NCI-H446 (cell line): ENCODE results near the gene B3GAT3.
"Not testable (repeated sequence)": the region's sequence is repeated elsewhere in the genome, so short reads cannot be mapped to it uniquely, and the experiment has no call there.

Experiments used
- DNase-seq, 2 experiments: peaks; one replicate each; lab custom pipeline; 2025; lab: John Stamatoyannopoulos, UW

B3GAT3 gene

DNA sequence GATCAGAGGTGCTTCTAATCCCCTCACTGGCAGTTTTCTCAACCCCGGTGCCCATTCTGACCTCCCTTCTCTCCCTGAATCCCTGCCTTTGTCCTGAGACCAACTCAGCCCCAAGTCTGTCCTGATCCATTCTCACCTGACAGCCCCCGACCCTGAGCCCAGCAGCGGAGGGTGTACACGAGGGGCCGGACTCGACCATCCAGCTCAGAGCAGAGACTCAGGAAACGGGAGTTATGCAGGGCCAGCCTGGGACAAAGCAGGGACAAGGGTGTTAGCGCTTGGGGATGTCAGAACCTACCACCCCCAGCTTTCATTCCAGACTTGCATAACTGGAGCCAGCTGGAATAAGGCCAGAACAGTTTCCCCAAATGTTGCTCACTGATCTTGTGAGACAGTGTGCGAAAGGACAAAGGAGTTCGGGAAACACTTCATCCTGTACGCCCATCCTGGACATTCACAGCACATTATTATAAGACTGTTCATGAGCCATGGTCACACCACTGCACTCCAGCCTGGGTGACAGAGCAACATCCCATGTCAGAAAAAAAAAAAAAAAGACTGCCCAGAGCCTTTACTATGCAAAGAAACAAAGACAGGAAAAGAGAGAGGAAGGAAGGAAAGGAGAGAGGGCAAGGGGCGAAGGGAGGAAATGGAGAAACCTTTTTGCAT is 44.6 kb downstream of the B3GAT3 start:
- no peak for DNase-seq

DNA sequence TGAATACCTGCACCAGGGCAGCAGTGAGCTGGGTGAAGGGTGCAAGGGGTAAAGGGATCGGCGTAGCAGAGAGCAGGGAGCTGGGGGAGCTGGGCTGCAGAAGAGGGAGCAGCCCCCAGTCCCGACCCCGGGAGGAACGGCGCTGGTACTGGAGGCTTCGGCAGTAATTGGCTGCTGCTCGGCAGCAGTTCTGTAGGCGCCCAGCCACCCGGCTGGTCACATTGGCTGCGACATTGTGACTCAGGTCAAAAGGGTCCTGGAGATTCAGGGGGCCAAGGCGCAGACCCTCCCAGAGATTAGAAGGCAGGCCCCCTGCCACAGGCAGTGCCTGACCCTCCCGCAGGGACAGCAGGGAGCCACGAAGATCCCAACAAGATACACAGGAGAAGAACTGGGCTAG is 45.9 kb downstream of the B3GAT3 start:
- DNase-seq: no peak

- no peak for DNase-seq
Observed at GRCh38 chr11:62575156-62575555, 46.6 kb downstream of the B3GAT3 start.

DNA sequence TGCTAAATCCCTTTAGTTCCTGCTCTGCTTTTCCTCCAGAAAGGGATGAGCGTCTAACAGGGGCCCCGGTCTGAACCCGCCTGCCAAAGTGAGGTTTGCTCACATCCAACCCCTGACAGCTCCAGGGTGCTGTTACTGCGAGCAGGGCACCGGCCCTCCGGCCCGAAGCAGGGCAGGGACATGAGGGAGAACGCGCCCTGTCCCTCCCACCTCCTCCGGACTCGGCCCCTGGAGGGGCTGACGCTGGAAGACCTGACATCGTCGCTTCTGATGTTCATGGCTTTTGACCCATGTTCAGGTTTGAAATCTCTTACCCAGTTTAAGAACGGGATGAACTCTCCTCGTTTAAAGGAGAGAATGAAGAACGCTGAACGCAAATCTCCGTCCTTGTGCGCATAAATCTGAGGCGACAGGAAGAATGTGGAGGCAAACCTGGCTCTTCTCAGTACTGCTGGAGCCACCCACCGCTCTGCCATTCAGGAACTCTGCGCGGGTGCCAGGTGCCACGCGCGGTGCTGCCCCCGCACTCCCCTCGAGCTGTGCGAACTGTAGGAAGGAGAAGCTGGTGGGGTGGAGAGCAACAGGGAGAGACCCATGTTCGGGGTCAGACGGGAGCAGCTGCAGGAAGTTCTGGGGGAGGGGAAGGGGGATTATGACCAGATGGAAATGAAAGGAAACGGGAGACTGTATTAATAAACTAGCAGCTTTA is 47.3 kb downstream of the B3GAT3 start:
- DNase-seq: no peak

- DNase-seq: peak; percentile 99 to 100
Observed at GRCh38 chr11:62573592-62574362, 48.0 kb downstream of the B3GAT3 start, which contains the start of gene EEF1G. Gene EEF1G (minus strand): TSS chr11:62573891. CDS start chr11:62573842, 49 bp downstream.

DNA sequence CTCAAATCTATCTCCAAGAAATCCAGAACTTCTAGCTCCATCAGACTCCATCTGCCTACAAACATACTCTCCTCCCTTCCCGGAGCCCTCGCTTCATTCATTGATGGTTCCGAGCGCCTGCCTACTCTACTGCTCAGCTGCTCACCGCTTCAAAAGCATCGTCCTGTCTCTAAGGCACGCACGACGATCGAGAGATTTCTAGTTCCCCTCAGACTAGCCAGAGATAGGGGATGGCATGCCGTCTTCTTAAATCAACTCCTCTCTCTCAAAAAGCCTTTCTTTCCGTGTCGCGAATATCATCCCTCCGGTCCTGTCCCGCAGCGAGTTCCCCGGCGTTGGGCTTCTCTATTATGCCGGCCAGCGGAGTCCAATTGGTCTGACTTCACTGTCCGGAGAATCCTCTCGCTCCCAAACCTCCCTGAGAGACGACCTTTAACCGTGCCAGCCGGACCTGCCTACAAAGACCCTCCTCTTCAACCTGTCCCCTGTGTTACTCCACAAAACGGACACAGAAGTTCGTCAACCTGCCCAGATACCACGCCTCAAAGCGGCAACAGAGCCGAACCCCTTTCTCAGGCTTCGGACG is 48.7 kb downstream of the B3GAT3 start:
- DNase-seq: no peak

DNA sequence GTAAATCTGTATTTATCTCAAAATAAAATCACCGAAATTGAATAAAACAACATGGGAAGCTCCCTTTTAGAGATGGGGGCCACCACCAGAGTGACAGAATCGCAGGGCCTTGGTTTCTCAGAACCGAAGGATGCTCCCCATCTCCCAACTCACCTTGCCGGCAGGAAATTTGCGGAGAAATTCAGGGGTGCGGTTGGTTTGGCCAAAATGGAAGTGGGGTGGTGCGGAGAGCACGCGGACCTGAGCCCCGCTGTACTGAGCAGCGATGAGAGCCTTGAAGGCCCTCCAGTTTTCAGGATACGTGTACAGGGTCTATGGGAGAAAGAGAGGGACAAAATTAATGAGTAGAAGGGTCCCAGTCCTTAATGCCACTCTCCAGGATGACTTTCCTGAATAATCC is 49.4 kb downstream of the B3GAT3 start:
- no peak for DNase-seq

- DNase-seq: not testable (repeated sequence)
Observed at GRCh38 chr11:62571493-62571892, 50.3 kb downstream of the B3GAT3 start.

DNA sequence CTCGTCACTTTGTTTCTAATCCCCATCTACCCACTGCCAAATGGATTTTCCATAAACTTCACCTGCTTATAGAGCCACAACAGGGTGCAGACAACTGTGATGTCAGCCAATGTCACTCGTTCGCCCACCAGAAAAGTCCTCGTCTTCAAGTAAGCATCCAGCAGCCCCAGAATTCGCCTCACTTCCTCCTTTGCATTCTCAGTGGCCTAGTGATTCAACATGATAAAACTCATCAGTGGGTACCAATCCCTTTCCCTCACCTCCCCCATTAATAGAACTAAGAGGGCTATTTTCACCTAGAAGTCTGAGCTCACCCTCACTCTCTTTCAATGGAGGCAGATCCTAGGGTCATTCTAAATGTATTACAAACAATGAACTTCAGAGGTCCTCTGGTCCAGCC is 50.9 kb downstream of the B3GAT3 start:
- not testable (repeated sequence) for DNase-seq

DNA sequence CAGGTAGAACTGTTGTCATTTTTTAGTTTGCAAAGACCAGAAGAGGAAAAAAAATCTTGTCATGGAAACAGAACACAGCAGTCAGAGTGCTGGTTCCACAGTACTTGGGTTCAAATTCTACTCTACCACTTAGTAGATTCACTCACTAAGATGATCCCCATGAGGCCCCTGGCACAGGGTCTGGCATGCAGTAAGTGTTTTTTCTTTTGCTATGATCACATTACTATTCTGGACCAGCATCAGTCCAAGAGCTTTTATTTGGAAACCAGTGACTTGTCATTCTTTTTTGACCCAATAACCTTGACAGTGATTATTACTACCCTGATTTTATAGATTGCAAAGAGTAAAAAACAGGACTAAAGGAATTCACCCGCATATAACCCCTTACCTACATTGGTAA is 52.2 kb downstream of the B3GAT3 start:
- DNase-seq: no peak

DNA sequence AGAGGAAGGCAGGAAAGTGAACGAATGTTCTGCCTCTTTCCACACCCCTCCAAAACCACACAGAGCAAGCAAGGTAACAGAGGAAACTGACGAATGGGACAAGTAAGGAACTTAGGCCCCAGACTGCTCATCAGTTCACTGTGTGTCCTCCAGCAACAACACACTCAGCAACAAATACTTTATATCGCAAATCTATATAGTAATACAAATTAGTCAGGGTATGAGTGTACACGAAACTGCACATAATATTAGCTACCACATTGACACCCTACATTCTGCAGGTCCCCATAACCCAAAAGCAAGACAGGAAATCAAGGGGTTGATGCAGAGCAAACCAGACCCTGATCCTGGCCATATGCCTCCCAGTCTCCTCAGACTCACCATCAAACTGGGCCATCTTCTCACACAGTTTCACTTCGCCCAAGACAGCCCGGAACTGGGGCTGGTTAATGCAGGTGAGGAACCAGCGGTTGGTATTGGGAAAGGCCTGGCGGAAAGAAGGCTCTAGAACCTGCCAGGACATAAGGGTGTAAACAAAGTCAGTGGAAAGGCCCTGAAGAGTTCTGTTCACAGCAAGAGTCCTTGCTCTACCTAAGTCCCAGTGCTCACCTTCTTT is 54.7 kb downstream of the B3GAT3 start:
- no peak for DNase-seq

DNA sequence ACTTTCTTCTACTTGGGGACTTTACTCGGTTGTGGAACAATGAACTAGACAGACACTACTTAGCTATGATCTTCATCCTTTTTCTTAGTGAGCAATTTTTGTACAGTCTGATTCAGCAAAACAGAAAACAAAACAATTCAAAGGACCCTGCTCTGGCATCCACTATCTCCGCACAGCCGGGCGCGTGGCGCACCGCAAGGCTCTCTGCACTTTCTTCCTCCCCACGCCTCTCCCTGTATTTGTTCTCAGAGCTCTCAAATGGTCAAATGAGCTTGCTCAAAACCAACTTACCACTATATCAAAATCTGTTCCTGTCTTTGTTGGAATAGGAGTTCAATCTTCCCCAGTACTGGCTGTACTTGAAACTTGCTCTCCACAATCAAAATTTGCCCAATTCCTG is 55.5 kb downstream of the B3GAT3 start:
- no peak for DNase-seq
